ENCODE data around the gene SOD3.

DNA sequence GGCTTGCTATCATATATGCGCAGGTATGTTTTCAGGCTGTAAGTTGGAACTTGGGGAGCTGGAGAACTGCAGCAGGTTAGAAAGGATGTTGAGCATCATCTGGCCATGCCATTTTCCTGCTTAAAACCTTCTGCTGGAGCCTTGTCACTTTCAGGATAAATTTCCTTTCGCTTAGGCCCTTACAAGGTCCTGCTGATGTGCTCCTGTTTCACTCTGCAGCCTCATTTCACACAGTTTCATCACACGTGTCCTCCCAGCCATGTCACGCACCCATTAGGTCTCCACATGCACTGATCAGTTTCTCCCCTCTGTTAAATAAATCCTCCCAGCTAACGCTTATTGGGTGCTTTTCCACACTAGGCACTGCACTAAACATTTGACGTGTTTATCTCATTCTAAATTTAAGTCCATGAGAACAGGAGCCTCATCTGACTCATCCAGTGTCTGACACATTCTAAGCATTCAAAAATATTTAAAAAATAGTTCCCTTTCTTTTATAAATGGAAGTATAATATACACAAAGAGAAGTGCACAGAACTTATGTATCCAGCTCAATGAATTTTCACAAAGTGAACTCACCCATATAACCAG lies 14.5 kb downstream of the SOD3 start:
- TF ChIP-seq, protein P1, sequence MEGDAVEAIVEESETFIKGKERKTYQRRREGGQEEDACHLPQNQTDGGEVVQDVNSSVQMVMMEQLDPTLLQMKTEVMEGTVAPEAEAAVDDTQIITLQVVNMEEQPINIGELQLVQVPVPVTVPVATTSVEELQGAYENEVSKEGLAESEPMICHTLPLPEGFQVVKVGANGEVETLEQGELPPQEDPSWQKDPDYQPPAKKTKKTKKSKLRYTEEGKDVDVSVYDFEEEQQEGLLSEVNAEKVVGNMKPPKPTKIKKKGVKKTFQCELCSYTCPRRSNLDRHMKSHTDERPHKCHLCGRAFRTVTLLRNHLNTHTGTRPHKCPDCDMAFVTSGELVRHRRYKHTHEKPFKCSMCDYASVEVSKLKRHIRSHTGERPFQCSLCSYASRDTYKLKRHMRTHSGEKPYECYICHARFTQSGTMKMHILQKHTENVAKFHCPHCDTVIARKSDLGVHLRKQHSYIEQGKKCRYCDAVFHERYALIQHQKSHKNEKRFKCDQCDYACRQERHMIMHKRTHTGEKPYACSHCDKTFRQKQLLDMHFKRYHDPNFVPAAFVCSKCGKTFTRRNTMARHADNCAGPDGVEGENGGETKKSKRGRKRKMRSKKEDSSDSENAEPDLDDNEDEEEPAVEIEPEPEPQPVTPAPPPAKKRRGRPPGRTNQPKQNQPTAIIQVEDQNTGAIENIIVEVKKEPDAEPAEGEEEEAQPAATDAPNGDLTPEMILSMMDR (IDR thresholded peaks at IDR 0.05) = no peak
- TF ChIP-seq, protein P2, sequence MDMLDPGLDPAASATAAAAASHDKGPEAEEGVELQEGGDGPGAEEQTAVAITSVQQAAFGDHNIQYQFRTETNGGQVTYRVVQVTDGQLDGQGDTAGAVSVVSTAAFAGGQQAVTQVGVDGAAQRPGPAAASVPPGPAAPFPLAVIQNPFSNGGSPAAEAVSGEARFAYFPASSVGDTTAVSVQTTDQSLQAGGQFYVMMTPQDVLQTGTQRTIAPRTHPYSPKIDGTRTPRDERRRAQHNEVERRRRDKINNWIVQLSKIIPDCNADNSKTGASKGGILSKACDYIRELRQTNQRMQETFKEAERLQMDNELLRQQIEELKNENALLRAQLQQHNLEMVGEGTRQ (CRISPR knock-in tag; IDR thresholded peaks at IDR 0.05) = no peak
- TF ChIP-seq, protein P3, sequence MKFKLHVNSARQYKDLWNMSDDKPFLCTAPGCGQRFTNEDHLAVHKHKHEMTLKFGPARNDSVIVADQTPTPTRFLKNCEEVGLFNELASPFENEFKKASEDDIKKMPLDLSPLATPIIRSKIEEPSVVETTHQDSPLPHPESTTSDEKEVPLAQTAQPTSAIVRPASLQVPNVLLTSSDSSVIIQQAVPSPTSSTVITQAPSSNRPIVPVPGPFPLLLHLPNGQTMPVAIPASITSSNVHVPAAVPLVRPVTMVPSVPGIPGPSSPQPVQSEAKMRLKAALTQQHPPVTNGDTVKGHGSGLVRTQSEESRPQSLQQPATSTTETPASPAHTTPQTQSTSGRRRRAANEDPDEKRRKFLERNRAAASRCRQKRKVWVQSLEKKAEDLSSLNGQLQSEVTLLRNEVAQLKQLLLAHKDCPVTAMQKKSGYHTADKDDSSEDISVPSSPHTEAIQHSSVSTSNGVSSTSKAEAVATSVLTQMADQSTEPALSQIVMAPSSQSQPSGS (CRISPR knock-in tag; IDR thresholded peaks at IDR 0.05; ENCODE audit: borderline replicate concordance, low read depth) = no peak
